Keratinocyte (primary cell): ENCODE results near the gene OR1J1.

Source experiments
- CTCF ChIP-seq, 3 experiments: IDR thresholded peaks in 1 of 3; conservative IDR thresholded peaks in 1 of 3; optimal IDR thresholded peaks in 1 of 3; 2 replicates in 2 of 3; 3 replicates in 1 of 3; pipeline versions ENCODE3 to v1.5.1; 2011; ENCODE audit warnings: low read length in 3 of 3, mild to moderate bottlenecking in 3 of 3, moderate library complexity in 2 of 3, control low read depth in 1 of 3, inconsistent platforms in 1 of 3; ENCODE audit not compliant: insufficient read depth in 2 of 3; ENCODE audit errors: extremely low read depth in 1 of 3
- EZH2 ChIP-seq: IDR thresholded peaks from one replicate; pipeline ENCODE4 v1.6.1; 2012; ENCODE audit warnings: inconsistent platforms, mild to moderate bottlenecking, low read length, moderate library complexity

DNA sequence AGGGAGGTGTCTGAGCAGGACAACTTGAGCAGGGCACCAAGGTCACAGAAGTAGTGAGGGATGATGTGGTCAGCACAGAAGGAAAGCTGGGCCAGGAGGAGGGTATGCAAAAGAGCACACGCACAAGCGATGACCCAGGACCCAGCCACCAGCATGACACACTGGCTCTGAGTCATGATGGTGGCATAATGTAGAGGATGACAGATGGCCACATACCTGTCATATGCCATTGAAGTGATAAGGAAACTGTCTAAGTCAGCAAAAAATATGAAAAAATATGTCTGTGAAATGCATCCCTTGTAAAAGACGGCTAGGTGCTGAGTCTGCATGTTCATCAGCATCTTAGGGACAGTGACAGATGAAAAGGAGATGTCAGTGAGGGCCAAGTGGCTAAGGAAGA, 380 bp downstream of the OR1J1 start:
- no peak for TF ChIP-seq EZH2
- no peak for TF ChIP-seq CTCF (optimal IDR thresholded peaks at IDR 0.05 in 1 of 3, IDR thresholded peaks at IDR 0.05 in 1 of 3, conservative IDR thresholded peaks at IDR 0.05 in 1 of 3; ENCODE audit: extremely low read depth in 1 of 3, insufficient read depth in 2 of 3, low read length in 3 of 3)
